K562 (cell line): Measurements from ENCODE around the gene SUPT3H. TPM values are rescaled to one million over a fixed set of nuclear protein-coding genes. Genes with fewer than 3 reads are reported as not detected.
A peak's percentile ranks its signal among the peaks of the same experiment; 100 is the strongest.

Source experiments
- AFF1 ChIP-seq, 2 experiments: fragments of 450-650 bp; IDR thresholded peaks; 2 replicates each; pipeline ENCODE4 v1.6.1; 2018; ENCODE audit warnings: mild to moderate bottlenecking in 2 of 2, low read depth in 1 of 2; ENCODE audit not compliant: partially characterized antibody in 2 of 2
- REST ChIP-seq, 2 experiments: fragments of 450-650 bp; formaldehyde crosslinking in 1 of 2; IDR thresholded peaks; 2 replicates each; pipeline versions ENCODE4 v1.4.0 to v1.6.1; 2014 to 2020; ENCODE audit warnings: mild to moderate bottlenecking in 2 of 2, borderline replicate concordance in 1 of 2, low read depth in 1 of 2
- ZBTB11 ChIP-seq, 3 experiments: fragments of 200-800 bp in 1 of 3; fragments of 250-450 bp in 1 of 3; fragments of 450-650 bp in 1 of 3; sonication (Bioruptor Pico) in 1 of 3; sonication (Bioruptor generic) in 1 of 3; formaldehyde crosslinking in 1 of 3; IDR thresholded peaks; 2 replicates each; pipeline versions ENCODE4 v1.6.1 to v1.8.0; 2016 to 2022; ENCODE audit warnings: mild to moderate bottlenecking in 2 of 3, missing genetic modification characterization in 2 of 3, missing compliant biosample characterization in 1 of 3, moderate library complexity in 1 of 3
- polyA plus RNA-seq, 8 experiments: library from polyadenylated mRNA; depleted of rRNA in 4 of 8; stranded (reverse) in 5 of 8; unstranded in 3 of 8; fragments of >200 nt; fragmentation: Nextera tagmentation in 2 of 8; fragmentation: Illumina TruSeq in 1 of 8; extraction: Ambion mirVana in 2 of 8; extraction: Trizol in 1 of 8; gene quantifications; 2 replicates each; pipeline versions ENCODE4 v1.2.1 to v1.2.3, GENCODE V29; 2011 to 2014; ENCODE audit warnings: inconsistent platforms in 1 of 8, missing spikeins in 1 of 8
- total RNA-seq, 7 experiments: library from RNA; depleted of rRNA in 6 of 7; stranded (reverse); fragments of >200 nt in 6 of 7; fragmentation: Illumina TruSeq in 2 of 7; extraction: Trizol in 2 of 7; gene quantifications; 2 replicates each; pipeline versions ENCODE4 v1.2.1 to v1.2.3, GENCODE V29; 2011 to 2021; ENCODE audit warnings: low replicate concordance in 1 of 7
- TF ChIP-seq, protein P1 (sequence below): fragments of 200-800 bp; sonication (Bioruptor generic); IDR thresholded peaks from 2 replicates; pipeline ENCODE4 v1.6.1; 2017; ENCODE audit warnings: missing genetic modification characterization, missing compliant biosample characterization

The SUPT3H gene
- total and polyA plus RNA-seq, 9 of the 15 experiments (the other 6 are each of a cell fraction or from before 2014, with no cell fraction given), result 7.2 to 16.3 (median 11.9) TPM

DNA sequence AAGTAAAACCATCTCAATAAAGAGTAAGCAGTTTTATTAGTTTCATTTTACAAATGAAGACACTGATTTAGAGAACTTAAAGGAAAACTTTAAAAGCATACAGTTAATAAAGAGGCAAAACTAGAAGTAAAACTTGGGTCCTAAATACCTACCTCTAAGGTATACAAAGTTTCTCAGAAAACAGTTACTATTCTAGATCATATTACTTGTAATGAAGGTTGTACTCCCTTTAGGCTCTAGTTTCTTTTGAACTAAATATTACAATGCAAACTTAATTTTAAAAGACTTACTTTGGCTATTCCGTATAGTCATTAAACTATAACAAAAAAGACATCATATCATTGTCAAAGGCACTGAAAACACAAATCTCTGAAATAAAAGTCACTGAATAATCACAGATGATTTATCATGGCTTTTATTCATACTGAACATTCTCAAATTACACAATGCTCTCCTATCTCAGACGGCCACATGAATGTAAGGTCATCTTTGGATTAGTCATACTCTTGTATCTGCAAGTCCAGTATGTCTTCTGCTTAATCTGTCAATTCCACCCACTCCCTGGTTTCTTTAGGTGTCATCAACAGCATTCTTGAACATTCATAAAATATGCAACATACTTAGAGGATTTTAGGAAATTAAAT lies 411.2 kb downstream of the SUPT3H start (continued):
- TF ChIP-seq ZBTB11 (CRISPR knock-in tag; IDR thresholded peaks at IDR 0.05) (peak in 1 of 3 experiments; percentile 84; a peak in 2 of 6 replicates), AFF1 (IDR thresholded peaks at IDR 0.05; ENCODE audit: low read depth in 1 of 2, partially characterized antibody in 2 of 2) (peak; percentile 80 to 98), REST (IDR thresholded peaks at IDR 0.05; ENCODE audit: borderline replicate concordance) (peak; percentile 42; the same call in 1 of the 2 replicates), REST (CRISPR knock-in tag; IDR thresholded peaks at IDR 0.05; ENCODE audit: low read depth) (no peak)
- TF ChIP-seq, protein P1, sequence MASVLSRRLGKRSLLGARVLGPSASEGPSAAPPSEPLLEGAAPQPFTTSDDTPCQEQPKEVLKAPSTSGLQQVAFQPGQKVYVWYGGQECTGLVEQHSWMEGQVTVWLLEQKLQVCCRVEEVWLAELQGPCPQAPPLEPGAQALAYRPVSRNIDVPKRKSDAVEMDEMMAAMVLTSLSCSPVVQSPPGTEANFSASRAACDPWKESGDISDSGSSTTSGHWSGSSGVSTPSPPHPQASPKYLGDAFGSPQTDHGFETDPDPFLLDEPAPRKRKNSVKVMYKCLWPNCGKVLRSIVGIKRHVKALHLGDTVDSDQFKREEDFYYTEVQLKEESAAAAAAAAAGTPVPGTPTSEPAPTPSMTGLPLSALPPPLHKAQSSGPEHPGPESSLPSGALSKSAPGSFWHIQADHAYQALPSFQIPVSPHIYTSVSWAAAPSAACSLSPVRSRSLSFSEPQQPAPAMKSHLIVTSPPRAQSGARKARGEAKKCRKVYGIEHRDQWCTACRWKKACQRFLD (CRISPR knock-in tag), result peak; percentile 98
